Endodermal cell (in vitro differentiated cells): ENCODE measurements around the gene EEPD1. TPM values are rescaled to one million over a fixed set of nuclear protein-coding genes. Genes with fewer than 3 reads are reported as not detected.

Experiments
- DNase-seq: peaks from one replicate; pipeline ENCODE4 v3.0.0-alpha.2; 2017
- H3K27ac ChIP-seq: 2 replicates; pipeline ENCODE4 v1.5.1; 2013; ENCODE audit warnings: mild to moderate bottlenecking, low read depth, low read length, moderate library complexity
- H3K27me3 ChIP-seq: 2 replicates; pipeline ENCODE4 v1.6.1; 2013; ENCODE audit warnings: mild to moderate bottlenecking, low read length, moderate library complexity; ENCODE audit not compliant: insufficient read depth, control insufficient read depth, poor library complexity, severe bottlenecking
- H3K36me3 ChIP-seq: 2 replicates; pipeline ENCODE4 v1.7.0; 2013; ENCODE audit warnings: mild to moderate bottlenecking, low read length, moderate library complexity; ENCODE audit not compliant: control insufficient read depth, insufficient read depth
- H3K4me1 ChIP-seq: one replicate; pipeline ENCODE4 v1.7.0; 2013; ENCODE audit warnings: low read length; ENCODE audit not compliant: control insufficient read depth, insufficient read depth
- H3K4me3 ChIP-seq: 2 replicates; pipeline ENCODE4 v1.5.1; 2013; ENCODE audit warnings: mild to moderate bottlenecking, low read length, moderate library complexity
- H3K9ac ChIP-seq: 2 replicates; pipeline ENCODE4 v1.6.1; 2013; ENCODE audit warnings: mild to moderate bottlenecking, low read length, moderate library complexity; ENCODE audit not compliant: poor library complexity, severe bottlenecking; ENCODE audit errors: extremely low read depth
- H3K9me3 ChIP-seq: 2 replicates; pipeline ENCODE4 v1.6.1; 2013; ENCODE audit warnings: mild to moderate bottlenecking, low read length, moderate library complexity; ENCODE audit not compliant: control insufficient read depth
- H3K27ac Mint-ChIP-seq: 2 replicates; pipeline ENCODE4 v1.8.0; 2020; ENCODE audit warnings: mixed read lengths
- H3K27me3 Mint-ChIP-seq: 2 replicates; pipeline ENCODE4 v1.8.0; 2021; ENCODE audit warnings: mild to moderate bottlenecking, mixed read lengths; ENCODE audit not compliant: insufficient read depth
- H3K36me3 Mint-ChIP-seq: 2 replicates; pipeline ENCODE4 v1.8.0; 2020; ENCODE audit warnings: low read depth, mixed read lengths
- H3K4me1 Mint-ChIP-seq: 2 replicates; pipeline ENCODE4 v1.8.0; 2020; ENCODE audit warnings: mixed read lengths
- H3K4me3 Mint-ChIP-seq: 2 replicates; pipeline ENCODE4 v1.8.0; 2020; ENCODE audit warnings: mild to moderate bottlenecking, moderate library complexity, mixed read lengths
- H3K9me3 Mint-ChIP-seq: 2 replicates; pipeline ENCODE4 v1.8.0; 2020; ENCODE audit warnings: mild to moderate bottlenecking, mixed read lengths
- CTCF ChIP-seq: fragments of 200-600 bp; sonication (generic); conservative IDR thresholded peaks from 2 replicates; pipeline ENCODE4 v1.5.0; 2021; ENCODE audit warnings: antibody characterized with exemption, mild to moderate bottlenecking
- WGBS, 2 experiments: methylation state at CpG; one replicate each; pipeline versions ENCODE4 v1.1.5 to v1.1.7; 2013; ENCODE audit warnings: missing lambda C conversion rate in 2 of 2, mixed read lengths in 1 of 2; ENCODE audit not compliant: insufficient coverage in 1 of 2, insufficient read length in 1 of 2; 5-methylcytosine and 5-hydroxymethylcytosine counted together
- total RNA-seq, 2 donors: library from RNA; stranded (reverse); fragmentation: NEBNext Ultra II Directional in 1 of 2; extraction: Animal tissue kit (Norgen Biotek cat#: 25700) in 1 of 2; gene quantifications; 2 replicates in 1 of 2; 3 replicates in 1 of 2; pipeline ENCODE4 v1.2.1, GENCODE V29; 2021

The EEPD1 gene
- total RNA-seq, 2 donors from 2014 or later, result 9.7 to 11.4 TPM

GRCh38 chr7:36127075-36127740 is 25.8 kb upstream of the EEPD1 start:
- Histone ChIP-seq H3K36me3 (no peaks in the 10 kb centered on the region), H3K9ac (no peak overlapping the region), H3K9me3 (no peaks in the 10 kb centered on the region), H3K27me3 (no peaks in the 10 kb centered on the region), H3K4me3 (no peak overlapping the region), H3K4me1 (no peaks in the 10 kb centered on the region), H3K27ac (no peak overlapping the region)
- Mint-ChIP-seq H3K27ac (no peak overlapping the region), H3K27me3 (peaks cover 10% of the 10 kb centered on the region), H3K9me3 (peaks cover 24% of the 10 kb centered on the region), H3K4me3 (no peak overlapping the region), H3K36me3 (no peaks in the 10 kb centered on the region), H3K4me1 (peaks cover 2% of the 10 kb centered on the region)
- TF ChIP-seq CTCF, result no peak
- WGBS, 2 experiments, result 97% methylated on average over 4 of the region's 4 CpGs; no CpG with 5 or more reads in 1 of the 2 experiments
- no peak for DNase-seq

- H3K9me3 ChIP-seq, result no peaks in the 10 kb centered on the region
- H3K4me1 ChIP-seq, result no peaks in the 10 kb centered on the region
- DNase-seq, result peak; percentile 78
- no peaks in the 10 kb centered on the region for H3K36me3 ChIP-seq
- Mint-ChIP-seq H3K9me3 (peaks cover 18% of the 10 kb centered on the region), H3K27ac (no peak overlapping the region), H3K36me3 (no peaks in the 10 kb centered on the region), H3K27me3 (peaks cover 6% of the 10 kb centered on the region), H3K4me3 (no peak overlapping the region), H3K4me1 (peaks cover 2% of the 10 kb centered on the region)
- no peak overlapping the region for H3K9ac ChIP-seq
- H3K4me3 ChIP-seq, result no peak overlapping the region
- WGBS, 2 experiments, result 64 to 76% methylated on average over 5 to 10 of the region's 10 CpGs
- TF ChIP-seq CTCF, result peak; percentile 90
- no peaks in the 10 kb centered on the region for H3K27me3 ChIP-seq
- H3K27ac ChIP-seq, result no peak overlapping the region
These were observed 24.5 kb upstream of the EEPD1 start for GRCh38 chr7:36128448-36129047.

GRCh38 chr7:36129048-36129534 is 24.0 kb upstream of the EEPD1 start:
- no peak overlapping the region for H3K27ac Mint-ChIP-seq
- Histone ChIP-seq H3K4me3 (no peak overlapping the region), H3K27me3 (no peaks in the 10 kb centered on the region), H3K4me1 (no peaks in the 10 kb centered on the region), H3K36me3 (no peaks in the 10 kb centered on the region), H3K9ac (no peak overlapping the region), H3K27ac (no peak overlapping the region), H3K9me3 (no peaks in the 10 kb centered on the region)
- H3K36me3 Mint-ChIP-seq, result no peaks in the 10 kb centered on the region
- no peak for TF ChIP-seq CTCF
- peaks cover 4% of the 10 kb centered on the region for H3K27me3 Mint-ChIP-seq
- no peak overlapping the region for H3K4me3 Mint-ChIP-seq
- 72 to 84% methylated on average over 7 to 9 of the region's 9 CpGs for WGBS, 2 experiments
- no peak for DNase-seq
- H3K9me3 Mint-ChIP-seq, result peaks cover 12% of the 10 kb centered on the region
- H3K4me1 Mint-ChIP-seq, result peaks cover 2% of the 10 kb centered on the region
